ENCODE results near the gene MYLIP. TPM values are rescaled to one million over a fixed set of nuclear protein-coding genes. Genes with fewer than 3 reads are reported as not detected.

The MYLIP gene
- total RNA-seq, 1 experiment from 2014 or later = 12.5 TPM

- no peaks in the 10 kb centered on the region for H3F3A ChIP-seq (ENCODE audit: low read length, unreplicated experiment)
- no peaks in the 10 kb centered on the region for H3K36me3 ChIP-seq (ENCODE audit: low read depth, low read length)
- ChIA-PET POLR2A (ENCODE audit: unreplicated experiment) (no interaction called here), CTCF (no interaction called here)
- no peaks in the 10 kb centered on the region for H3K9me2 ChIP-seq (replicated peaks; ENCODE audit: low read length)
- H3K27me3 ChIP-seq (ENCODE audit: low read length) = no peaks in the 10 kb centered on the region
- H3K79me2 ChIP-seq (ENCODE audit: low read length) = no peaks in the 10 kb centered on the region
- TF ChIP-seq EZH2phosphoT487 (IDR thresholded peaks at IDR 0.05; ENCODE audit: borderline replicate concordance, low read length) (no peak), EZH2 (IDR thresholded peaks at IDR 0.05; ENCODE audit: low read length, unreplicated experiment) (no peak), CTCF (conservative IDR thresholded peaks at IDR 0.05; ENCODE audit: low read depth, low read length) (no peak)
- H3K4me2 ChIP-seq (ENCODE audit: low read length) = no peak overlapping the region
- peak; percentile 41 for DNase-seq
- H3K27ac ChIP-seq (ENCODE audit: low read length) = 0 out of 2 replicates have a peak overlapping the region, but pooled peaks have one; percentile 12
- no peak overlapping the region for H3K4me3 ChIP-seq (ENCODE audit: low read length)
- H3K9me3 ChIP-seq (ENCODE audit: low read length) = no peaks in the 10 kb centered on the region
- no peaks in the 10 kb centered on the region for H3K4me1 ChIP-seq (ENCODE audit: insufficient read depth, low read length)
- no peak overlapping the region for H3K9ac ChIP-seq (ENCODE audit: low read length)
- H2AFZ ChIP-seq (ENCODE audit: low read length) = no peak overlapping the region
- intact Hi-C loops (cut with micrococcal nuclease) = no loop called here
- BruUV-seq (replicated peaks) = no TSS peak
- peak; percentile 73 for ATAC-seq
- H4K20me1 ChIP-seq (ENCODE audit: low read length) = no peaks in the 10 kb centered on the region
These were observed 26.0 kb downstream of the MYLIP start for GRCh38 chr6:16154904-16155303.

GRCh38 chr6:16157492-16157891, 28.6 kb downstream of the MYLIP start:
- no peak overlapping the region for H3K9ac ChIP-seq (ENCODE audit: low read length)
- H2AFZ ChIP-seq (ENCODE audit: low read length) = no peak overlapping the region
- H3F3A ChIP-seq (ENCODE audit: low read length, unreplicated experiment) = no peaks in the 10 kb centered on the region
- ChIA-PET CTCF (no interaction called here), POLR2A (ENCODE audit: unreplicated experiment) (no interaction called here)
- no peak overlapping the region for H3K4me2 ChIP-seq (ENCODE audit: low read length)
- no peaks in the 10 kb centered on the region for H4K20me1 ChIP-seq (ENCODE audit: low read length)
- H3K79me2 ChIP-seq (ENCODE audit: low read length) = no peaks in the 10 kb centered on the region
- no peaks in the 10 kb centered on the region for H3K4me1 ChIP-seq (ENCODE audit: insufficient read depth, low read length)
- ATAC-seq = no peak
- no peak overlapping the region for H3K27ac ChIP-seq (ENCODE audit: low read length)
- no peaks in the 10 kb centered on the region for H3K9me2 ChIP-seq (replicated peaks; ENCODE audit: low read length)
- TF ChIP-seq EZH2 (IDR thresholded peaks at IDR 0.05; ENCODE audit: low read length, unreplicated experiment) (no peak), CTCF (conservative IDR thresholded peaks at IDR 0.05; ENCODE audit: low read depth, low read length) (no peak), EZH2phosphoT487 (IDR thresholded peaks at IDR 0.05; ENCODE audit: borderline replicate concordance, low read length) (no peak)
- H3K36me3 ChIP-seq (ENCODE audit: low read depth, low read length) = no peaks in the 10 kb centered on the region
- BruUV-seq (replicated peaks) = no TSS peak
- no peaks in the 10 kb centered on the region for H3K27me3 ChIP-seq (ENCODE audit: low read length)
- no peak overlapping the region for H3K4me3 ChIP-seq (ENCODE audit: low read length)
- no peak for DNase-seq
- intact Hi-C loops (cut with micrococcal nuclease) = no loop called here
- H3K9me3 ChIP-seq (ENCODE audit: low read length) = no peaks in the 10 kb centered on the region

GRCh38 chr6:16157909-16158308, 29.0 kb downstream of the MYLIP start:
- no peak overlapping the region for H3K27ac ChIP-seq (ENCODE audit: low read length)
- H3K36me3 ChIP-seq (ENCODE audit: low read depth, low read length) = no peaks in the 10 kb centered on the region
- no peaks in the 10 kb centered on the region for H3K9me3 ChIP-seq (ENCODE audit: low read length)
- intact Hi-C loops (cut with micrococcal nuclease) = no loop called here
- ChIA-PET CTCF (no interaction called here), POLR2A (ENCODE audit: unreplicated experiment) (no interaction called here)
- no peak overlapping the region for H3K4me3 ChIP-seq (ENCODE audit: low read length)
- no peaks in the 10 kb centered on the region for H3K79me2 ChIP-seq (ENCODE audit: low read length)
- H3K4me1 ChIP-seq (ENCODE audit: insufficient read depth, low read length) = no peaks in the 10 kb centered on the region
- no peak for TF ChIP-seq EZH2phosphoT487 (IDR thresholded peaks at IDR 0.05; ENCODE audit: borderline replicate concordance, low read length)
- H4K20me1 ChIP-seq (ENCODE audit: low read length) = no peaks in the 10 kb centered on the region
- no peak overlapping the region for H3K9ac ChIP-seq (ENCODE audit: low read length)
- H3K4me2 ChIP-seq (ENCODE audit: low read length) = no peak overlapping the region
- H3K27me3 ChIP-seq (ENCODE audit: low read length) = no peaks in the 10 kb centered on the region
- H3F3A ChIP-seq (ENCODE audit: low read length, unreplicated experiment) = no peaks in the 10 kb centered on the region
- DNase-seq (no peak), ATAC-seq (no peak)
- no peak overlapping the region for H2AFZ ChIP-seq (ENCODE audit: low read length)
- BruUV-seq (replicated peaks) = no TSS peak
- H3K9me2 ChIP-seq (replicated peaks; ENCODE audit: low read length) = no peaks in the 10 kb centered on the region

Measured in PC-3 (cell line).